HEK293T (cell line): ENCODE data around the gene KLHL36.

Experiments used
- BHLHE40 ChIP-seq: fragments of 450-650 bp; IDR thresholded peaks from 2 replicates; pipeline ENCODE4 v1.6.1; 2016; ENCODE audit warnings: mild to moderate bottlenecking, moderate library complexity, borderline replicate concordance
- ELF4 ChIP-seq: fragments of 450-650 bp; IDR thresholded peaks from 2 replicates; pipeline ENCODE4 v1.6.1; 2017; ENCODE audit warnings: antibody characterized with exemption
- FOXK2 ChIP-seq: fragments of 450-650 bp; IDR thresholded peaks from 2 replicates; pipeline ENCODE4 v1.6.1; 2016; ENCODE audit warnings: mild to moderate bottlenecking
- FOXM1 ChIP-seq: fragments of 450-650 bp; IDR thresholded peaks from 2 replicates; pipeline ENCODE4 v1.6.1; 2017; ENCODE audit warnings: mild to moderate bottlenecking, borderline replicate concordance
- L3MBTL2 ChIP-seq: fragments of 450-650 bp; conservative IDR thresholded peaks from 2 replicates; pipeline ENCODE4 v1.6.1; 2016; ENCODE audit warnings: mild to moderate bottlenecking
- LEF1 ChIP-seq: fragments of 450-650 bp; IDR thresholded peaks from 2 replicates; pipeline ENCODE4 v1.6.1; 2017; ENCODE audit warnings: mild to moderate bottlenecking, borderline replicate concordance
- NFRKB ChIP-seq: fragments of 450-650 bp; IDR thresholded peaks from 2 replicates; pipeline ENCODE4 v1.6.1; 2016; ENCODE audit warnings: mild to moderate bottlenecking, moderate library complexity
- SP1 ChIP-seq: fragments of 450-650 bp; IDR thresholded peaks from 2 replicates; pipeline ENCODE4 v1.6.1; 2017
- SUZ12 ChIP-seq: fragments of 450-650 bp; IDR thresholded peaks from 2 replicates; pipeline ENCODE4 v1.6.1; 2016; ENCODE audit warnings: mild to moderate bottlenecking
- TARDBP ChIP-seq: fragments of 450-650 bp; IDR thresholded peaks from 2 replicates; pipeline ENCODE4 v1.6.1; 2016

DNA sequence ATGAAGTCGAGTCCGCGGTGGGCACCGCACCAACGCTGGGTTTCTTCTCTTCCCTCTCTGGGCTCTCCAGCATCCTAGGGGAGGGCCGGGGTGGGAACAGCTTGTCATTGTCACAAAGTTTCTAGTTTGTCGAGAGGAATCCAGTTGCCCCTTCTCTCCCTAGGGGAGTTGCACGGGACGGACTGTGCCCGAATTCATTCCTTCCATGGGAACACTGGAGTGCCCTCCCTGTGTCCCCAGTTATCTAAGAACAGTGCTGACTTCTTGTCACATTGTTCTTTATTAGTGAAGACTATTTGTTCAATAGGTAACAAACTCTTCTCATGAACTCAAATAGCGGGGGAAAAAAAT is 1.2 kb downstream of the KLHL36 start:
- no peak for TF ChIP-seq BHLHE40
- TF ChIP-seq SP1, result no peak
- TF ChIP-seq TARDBP, result no peak
- TF ChIP-seq SUZ12, result no peak
- TF ChIP-seq LEF1, result no peak
- TF ChIP-seq ELF4, result no peak
- no peak for TF ChIP-seq FOXK2
- TF ChIP-seq FOXM1, result no peak
- TF ChIP-seq L3MBTL2, result no peak
- TF ChIP-seq NFRKB, result no peak
